Measurements from ENCODE around the gene FYB2. TPM values are rescaled to one million over a fixed set of nuclear protein-coding genes. Genes with fewer than 3 reads are reported as not detected.

FYB2 gene
- polyA plus RNA-seq, 1 donor (not counting 4 experiments of a cell fraction or from before 2014, with no cell fraction given): not detected

DNA sequence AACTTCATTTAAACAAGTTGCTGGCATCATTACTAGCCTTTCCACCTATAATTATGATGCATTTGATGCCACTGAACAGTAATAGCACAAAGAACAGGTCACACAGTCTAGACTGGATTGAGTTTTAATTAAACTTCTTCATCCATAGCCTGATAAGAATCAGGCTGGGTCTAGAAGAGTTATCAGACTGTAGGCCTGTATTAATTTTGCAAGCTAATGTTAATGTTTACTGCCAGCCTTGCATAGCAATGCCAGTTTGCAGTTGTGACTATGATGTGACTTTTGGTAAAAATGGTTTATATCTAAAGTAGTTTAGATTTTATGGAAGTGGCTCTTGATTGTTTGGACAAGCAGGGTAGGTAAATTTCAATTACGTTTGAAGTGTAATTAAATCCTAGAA lies 106.1 kb downstream of the FYB2 start:
- Histone ChIP-seq H3K79me2 (ENCODE audit: control insufficient read depth, insufficient read depth, low read length) (no peaks in the 10 kb centered on the region), H3K9me3 (ENCODE audit: control insufficient read depth, low read depth, low read length) (no peaks in the 10 kb centered on the region), H3K4me2 (ENCODE audit: control insufficient read depth, extremely low read depth, insufficient read depth, low read depth, low read length) (no peak overlapping the region), H3K9ac (ENCODE audit: control insufficient read depth, extremely low read depth, insufficient read depth, low read length) (no peak overlapping the region), H4K20me1 (ENCODE audit: control insufficient read depth, extremely low read depth, insufficient read depth, low read length) (no peaks in the 10 kb centered on the region), H3K4me3 (ENCODE audit: control insufficient read depth in 2 of 3, extremely low read depth in 1 of 3, insufficient read depth in 2 of 3, low read depth in 1 of 3, low read length in 3 of 3) (no peak overlapping the region), H3K27ac (ENCODE audit: control insufficient read depth, insufficient read depth, low read length) (no peak overlapping the region), H3K9me1 (ENCODE audit: control insufficient read depth, extremely low read depth, insufficient read depth, low read length) (no peaks in the 10 kb centered on the region), H2AFZ (ENCODE audit: control insufficient read depth, low read length) (no peak overlapping the region), H3K27me3 (ENCODE audit: control insufficient read depth, extremely low read depth, insufficient read depth, low read length) (no peaks in the 10 kb centered on the region), H3K36me3 (ENCODE audit: control insufficient read depth in 2 of 2, extremely low read depth in 1 of 2, insufficient read depth in 2 of 2, low read length in 2 of 2) (no peaks in the 10 kb centered on the region), H3K4me1 (ENCODE audit: control insufficient read depth, extremely low read depth, insufficient read depth, low read length) (peaks cover 7% of the 10 kb centered on the region)
- no peak for FAIRE-seq
- dilution Hi-C loops (cut with MboI; ENCODE audit: extremely low pct_ligation_motif_present, low sequenced_read_pairs): no loop called here
- DNase-seq (ENCODE audit: low read depth, low spot score): no peak
- TF ChIP-seq, protein P1, sequence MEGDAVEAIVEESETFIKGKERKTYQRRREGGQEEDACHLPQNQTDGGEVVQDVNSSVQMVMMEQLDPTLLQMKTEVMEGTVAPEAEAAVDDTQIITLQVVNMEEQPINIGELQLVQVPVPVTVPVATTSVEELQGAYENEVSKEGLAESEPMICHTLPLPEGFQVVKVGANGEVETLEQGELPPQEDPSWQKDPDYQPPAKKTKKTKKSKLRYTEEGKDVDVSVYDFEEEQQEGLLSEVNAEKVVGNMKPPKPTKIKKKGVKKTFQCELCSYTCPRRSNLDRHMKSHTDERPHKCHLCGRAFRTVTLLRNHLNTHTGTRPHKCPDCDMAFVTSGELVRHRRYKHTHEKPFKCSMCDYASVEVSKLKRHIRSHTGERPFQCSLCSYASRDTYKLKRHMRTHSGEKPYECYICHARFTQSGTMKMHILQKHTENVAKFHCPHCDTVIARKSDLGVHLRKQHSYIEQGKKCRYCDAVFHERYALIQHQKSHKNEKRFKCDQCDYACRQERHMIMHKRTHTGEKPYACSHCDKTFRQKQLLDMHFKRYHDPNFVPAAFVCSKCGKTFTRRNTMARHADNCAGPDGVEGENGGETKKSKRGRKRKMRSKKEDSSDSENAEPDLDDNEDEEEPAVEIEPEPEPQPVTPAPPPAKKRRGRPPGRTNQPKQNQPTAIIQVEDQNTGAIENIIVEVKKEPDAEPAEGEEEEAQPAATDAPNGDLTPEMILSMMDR (optimal IDR thresholded peaks at IDR 0.05 in 1 of 3, IDR thresholded peaks at IDR 0.05 in 1 of 3, conservative IDR thresholded peaks at IDR 0.05 in 1 of 3; ENCODE audit: extremely low read depth in 1 of 3, insufficient read depth in 2 of 3, low read length in 3 of 3): no peak

DNA sequence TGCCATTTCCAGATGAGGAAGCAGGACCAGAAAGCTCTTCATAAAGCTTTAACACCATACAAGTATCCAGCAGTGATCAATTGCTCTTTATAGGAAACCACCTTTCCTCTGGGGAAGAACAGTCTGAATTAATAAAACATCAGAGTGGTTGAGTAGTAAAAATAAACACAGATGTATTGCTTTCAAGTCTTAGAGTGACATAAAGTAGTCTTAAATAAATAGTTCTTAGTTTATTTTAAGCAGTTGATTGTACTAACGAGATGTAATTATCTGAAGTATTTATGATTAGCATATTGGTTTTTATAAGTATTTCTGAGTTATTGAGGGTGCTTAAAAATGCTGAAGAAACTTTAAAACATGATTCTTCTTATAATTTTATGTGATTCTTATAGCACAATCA lies 107.1 kb downstream of the FYB2 start:
- H3K4me1 ChIP-seq (ENCODE audit: control insufficient read depth, extremely low read depth, insufficient read depth, low read length): peaks cover 7% of the 10 kb centered on the region
- no peaks in the 10 kb centered on the region for H3K9me3 ChIP-seq (ENCODE audit: control insufficient read depth, low read depth, low read length)
- dilution Hi-C loops (cut with MboI; ENCODE audit: extremely low pct_ligation_motif_present, low sequenced_read_pairs): no loop called here
- H3K27ac ChIP-seq (ENCODE audit: control insufficient read depth, insufficient read depth, low read length): no peak overlapping the region
- H3K36me3 ChIP-seq (ENCODE audit: control insufficient read depth in 2 of 2, extremely low read depth in 1 of 2, insufficient read depth in 2 of 2, low read length in 2 of 2): no peaks in the 10 kb centered on the region
- no peak overlapping the region for H2AFZ ChIP-seq (ENCODE audit: control insufficient read depth, low read length)
- H4K20me1 ChIP-seq (ENCODE audit: control insufficient read depth, extremely low read depth, insufficient read depth, low read length): no peaks in the 10 kb centered on the region
- no peak for DNase-seq (ENCODE audit: low read depth, low spot score)
- no peaks in the 10 kb centered on the region for H3K79me2 ChIP-seq (ENCODE audit: control insufficient read depth, insufficient read depth, low read length)
- no peak overlapping the region for H3K4me2 ChIP-seq (ENCODE audit: control insufficient read depth, extremely low read depth, insufficient read depth, low read depth, low read length)
- no peak for TF ChIP-seq EZH2 (IDR thresholded peaks at IDR 0.05; ENCODE audit: low read length)
- TF ChIP-seq, protein P1 (optimal IDR thresholded peaks at IDR 0.05 in 1 of 3, IDR thresholded peaks at IDR 0.05 in 1 of 3, conservative IDR thresholded peaks at IDR 0.05 in 1 of 3; ENCODE audit: extremely low read depth in 1 of 3, insufficient read depth in 2 of 3, low read length in 3 of 3): no peak
- no peaks in the 10 kb centered on the region for H3K9me1 ChIP-seq (ENCODE audit: control insufficient read depth, extremely low read depth, insufficient read depth, low read length)
- FAIRE-seq: no peak
- H3K4me3 ChIP-seq (ENCODE audit: control insufficient read depth in 2 of 3, extremely low read depth in 1 of 3, insufficient read depth in 2 of 3, low read depth in 1 of 3, low read length in 3 of 3): no peak overlapping the region
- H3K27me3 ChIP-seq (ENCODE audit: control insufficient read depth, extremely low read depth, insufficient read depth, low read length): no peaks in the 10 kb centered on the region
- H3K9ac ChIP-seq (ENCODE audit: control insufficient read depth, extremely low read depth, insufficient read depth, low read length): no peak overlapping the region
